Measurements from ENCODE around the gene WFS1. TPM values are rescaled to one million over a fixed set of nuclear protein-coding genes. Genes with fewer than 3 reads are reported as not detected.

WFS1 gene
- total RNA-seq, 1 experiment from 2014 or later: 21.5 TPM

DNA sequence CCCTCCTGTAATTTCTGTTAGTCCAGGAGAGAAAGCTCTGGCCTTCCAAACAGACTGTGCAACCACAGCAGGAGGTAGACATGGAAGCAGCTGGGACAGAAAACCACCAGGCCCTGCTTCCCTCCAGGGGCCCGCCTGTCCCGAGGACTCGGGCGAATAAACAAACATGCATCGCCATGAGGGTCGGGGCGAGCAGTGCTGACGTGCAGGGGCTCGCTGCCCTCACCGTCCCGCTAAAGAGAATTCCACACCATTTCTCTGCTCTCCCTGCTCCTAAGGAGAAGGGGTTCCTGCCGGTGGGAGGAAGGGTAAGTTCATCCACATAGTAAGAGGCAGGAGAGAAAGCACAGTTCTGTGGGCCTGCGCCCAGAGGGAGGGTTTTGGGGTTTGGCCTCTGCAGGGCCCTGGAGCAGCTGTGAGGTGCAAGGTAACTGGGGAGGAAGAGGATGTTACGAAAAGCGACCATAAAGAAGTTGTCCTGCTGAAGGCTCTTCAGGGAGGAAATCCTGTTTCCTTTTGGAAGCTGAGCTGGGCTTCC lies 54.9 kb downstream of the WFS1 start:
- intact Hi-C loops (cut with micrococcal nuclease): no loop called here
- H2AFZ ChIP-seq (ENCODE audit: low read depth, low read length, poor library complexity, severe bottlenecking): no peak overlapping the region
- H3K4me3 ChIP-seq (replicated peaks in 1 of 2; ENCODE audit: low read depth in 1 of 2, low read length in 2 of 2): no peak overlapping the region
- peak overlapping the region; percentile 54; the same call in 1 of the 2 replicates for H3K4me2 ChIP-seq (ENCODE audit: low read length)
- H3K9ac ChIP-seq (ENCODE audit: low read length): no peak overlapping the region
- no peaks in the 10 kb centered on the region for H3K79me2 ChIP-seq (ENCODE audit: insufficient read depth, low read length)
- H3K36me3 ChIP-seq (ENCODE audit: control insufficient read depth in 1 of 2, insufficient read depth in 2 of 2, low read length in 2 of 2): no peaks in the 10 kb centered on the region
- H4K20me1 ChIP-seq (ENCODE audit: insufficient read depth): no peaks in the 10 kb centered on the region
- H3K4me1 ChIP-seq (ENCODE audit: control insufficient read depth in 1 of 2, insufficient read depth in 2 of 2, low read length in 2 of 2): peaks cover 8 to 16% of the 10 kb centered on the region in 2 experiments
- ATAC-seq: no peak
- ChIA-PET CTCF (interaction anchor here (2.0 to 12.2 kb wide), 2 partner anchors 10 to 72 kb away, joined by 7 to 201 read pairs; no protein-coding TSS in a partner anchor), POLR2A (no interaction called here), RAD21 (ENCODE audit: low non-redundant PET in 1 of 2, low total read pairs in 2 of 2, uncharacterized antibody in 2 of 2, unreplicated experiment in 2 of 2) (no interaction called here)
- DNase-seq (ENCODE audit: low read depth, low spot score): no peak
- TF ChIP-seq CEBPB (IDR thresholded peaks at IDR 0.05; ENCODE audit: low read depth) (no peak), ZFX (IDR thresholded peaks at IDR 0.05) (no peak), SIN3A (IDR thresholded peaks at IDR 0.05; ENCODE audit: low read depth) (no peak), POLR2AphosphoS5 (IDR thresholded peaks at IDR 0.05; ENCODE audit: low read depth, low read length) (no peak), ZNF274 (IDR thresholded peaks at IDR 0.05; ENCODE audit: low read depth, low read length) (no peak), YY1 (IDR thresholded peaks at IDR 0.05; ENCODE audit: extremely low read depth, insufficient replicate concordance, low read depth, low read length) (no peak), SRF (IDR thresholded peaks at IDR 0.05; ENCODE audit: low read depth) (no peak), JUND (IDR thresholded peaks at IDR 0.05) (no peak)
- TF ChIP-seq, protein P1, sequence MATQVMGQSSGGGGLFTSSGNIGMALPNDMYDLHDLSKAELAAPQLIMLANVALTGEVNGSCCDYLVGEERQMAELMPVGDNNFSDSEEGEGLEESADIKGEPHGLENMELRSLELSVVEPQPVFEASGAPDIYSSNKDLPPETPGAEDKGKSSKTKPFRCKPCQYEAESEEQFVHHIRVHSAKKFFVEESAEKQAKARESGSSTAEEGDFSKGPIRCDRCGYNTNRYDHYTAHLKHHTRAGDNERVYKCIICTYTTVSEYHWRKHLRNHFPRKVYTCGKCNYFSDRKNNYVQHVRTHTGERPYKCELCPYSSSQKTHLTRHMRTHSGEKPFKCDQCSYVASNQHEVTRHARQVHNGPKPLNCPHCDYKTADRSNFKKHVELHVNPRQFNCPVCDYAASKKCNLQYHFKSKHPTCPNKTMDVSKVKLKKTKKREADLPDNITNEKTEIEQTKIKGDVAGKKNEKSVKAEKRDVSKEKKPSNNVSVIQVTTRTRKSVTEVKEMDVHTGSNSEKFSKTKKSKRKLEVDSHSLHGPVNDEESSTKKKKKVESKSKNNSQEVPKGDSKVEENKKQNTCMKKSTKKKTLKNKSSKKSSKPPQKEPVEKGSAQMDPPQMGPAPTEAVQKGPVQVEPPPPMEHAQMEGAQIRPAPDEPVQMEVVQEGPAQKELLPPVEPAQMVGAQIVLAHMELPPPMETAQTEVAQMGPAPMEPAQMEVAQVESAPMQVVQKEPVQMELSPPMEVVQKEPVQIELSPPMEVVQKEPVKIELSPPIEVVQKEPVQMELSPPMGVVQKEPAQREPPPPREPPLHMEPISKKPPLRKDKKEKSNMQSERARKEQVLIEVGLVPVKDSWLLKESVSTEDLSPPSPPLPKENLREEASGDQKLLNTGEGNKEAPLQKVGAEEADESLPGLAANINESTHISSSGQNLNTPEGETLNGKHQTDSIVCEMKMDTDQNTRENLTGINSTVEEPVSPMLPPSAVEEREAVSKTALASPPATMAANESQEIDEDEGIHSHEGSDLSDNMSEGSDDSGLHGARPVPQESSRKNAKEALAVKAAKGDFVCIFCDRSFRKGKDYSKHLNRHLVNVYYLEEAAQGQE (IDR thresholded peaks at IDR 0.05; ENCODE audit: low read depth): no peak
- TF ChIP-seq, protein P2, sequence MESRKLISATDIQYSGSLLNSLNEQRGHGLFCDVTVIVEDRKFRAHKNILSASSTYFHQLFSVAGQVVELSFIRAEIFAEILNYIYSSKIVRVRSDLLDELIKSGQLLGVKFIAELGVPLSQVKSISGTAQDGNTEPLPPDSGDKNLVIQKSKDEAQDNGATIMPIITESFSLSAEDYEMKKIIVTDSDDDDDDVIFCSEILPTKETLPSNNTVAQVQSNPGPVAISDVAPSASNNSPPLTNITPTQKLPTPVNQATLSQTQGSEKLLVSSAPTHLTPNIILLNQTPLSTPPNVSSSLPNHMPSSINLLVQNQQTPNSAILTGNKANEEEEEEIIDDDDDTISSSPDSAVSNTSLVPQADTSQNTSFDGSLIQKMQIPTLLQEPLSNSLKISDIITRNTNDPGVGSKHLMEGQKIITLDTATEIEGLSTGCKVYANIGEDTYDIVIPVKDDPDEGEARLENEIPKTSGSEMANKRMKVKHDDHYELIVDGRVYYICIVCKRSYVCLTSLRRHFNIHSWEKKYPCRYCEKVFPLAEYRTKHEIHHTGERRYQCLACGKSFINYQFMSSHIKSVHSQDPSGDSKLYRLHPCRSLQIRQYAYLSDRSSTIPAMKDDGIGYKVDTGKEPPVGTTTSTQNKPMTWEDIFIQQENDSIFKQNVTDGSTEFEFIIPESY (IDR thresholded peaks at IDR 0.05; ENCODE audit: extremely low read depth, insufficient replicate concordance, low read length): no peak
- H3K9me3 ChIP-seq (ENCODE audit: control insufficient read depth in 1 of 2, insufficient read depth in 1 of 2, low read depth in 1 of 2, low read length in 2 of 2): no peaks in the 10 kb centered on the region
- no peaks in the 10 kb centered on the region for H3K9me2 ChIP-seq (ENCODE audit: insufficient read depth)
- no TSS peak for BruUV-seq (replicated peaks)
- no peaks in the 10 kb centered on the region for H3K27me3 ChIP-seq (ENCODE audit: insufficient read depth, low read length)
- no peak overlapping the region for H3K27ac ChIP-seq (ENCODE audit: low read depth, low read length)

Data from HCT116 (cell line).